ENCODE results near the gene ANKRD37. TPM values are rescaled to one million over a fixed set of nuclear protein-coding genes. Genes with fewer than 3 reads are reported as not detected.

ANKRD37 gene
- total RNA-seq (2022; extraction: Qiagen RNA extraction) = 2.2 to 4.2 TPM (median 3.2 TPM) in 5 replicates

GRCh38 chr4:185396724-185397385 is at the start of gene ANKRD37:
ANKRD37 (plus strand) TSS chr4:185396841; CDS start chr4:185396924, 83 bp downstream.

DNA sequence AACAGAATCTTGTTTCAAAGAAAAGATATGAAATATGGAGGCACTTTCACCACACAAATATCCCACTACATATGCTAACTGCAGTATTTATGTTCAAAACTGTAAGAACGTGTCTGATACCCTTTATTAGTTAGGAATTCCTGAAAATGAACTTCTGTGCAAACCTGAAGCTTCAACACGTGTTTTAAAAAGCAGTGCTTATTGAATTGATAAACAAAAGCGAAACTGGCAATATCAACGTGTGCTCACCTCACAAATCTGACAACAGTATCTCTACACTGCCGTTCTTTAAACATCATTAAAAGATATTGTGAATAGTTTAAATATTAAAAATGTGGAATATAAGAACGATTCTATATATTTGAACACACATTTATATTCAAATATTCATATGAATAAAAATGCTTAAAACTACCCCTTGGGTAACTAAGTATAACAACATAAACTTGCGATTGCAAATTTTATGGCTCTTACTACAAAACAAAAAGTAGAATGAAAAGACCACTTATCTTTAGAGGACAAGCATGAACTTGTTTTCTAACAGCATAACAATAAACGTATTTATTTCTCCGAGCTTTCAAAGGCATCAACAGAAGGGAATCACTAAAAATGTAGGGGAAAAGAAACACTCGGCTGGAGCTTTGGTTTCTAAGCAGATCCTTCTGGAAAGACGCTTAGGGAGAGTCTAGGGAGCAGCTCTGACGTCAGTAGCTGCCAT is 1.2 kb upstream of the ANKRD37 start, which contains the start of gene LRP2BP:
TSS of gene LRP2BP (minus strand) at position 687 of the 718 bp plus-strand sequence. CDS start 17,738 bp downstream, outside the sequence.

GRCh38 chr4:185425647-185426352 is 29.2 kb downstream of the ANKRD37 start, which contains the start of gene UFSP2:
UFSP2 (minus strand) TSS chr4:185425964; CDS start chr4:185425868, 96 bp downstream.

Other genes starting within 250 kb of the ANKRD37 start
- gene CFAP97, start 192.8 kb upstream of the ANKRD37 start, total RNA-seq (2022; extraction: Qiagen RNA extraction) = 8.7 to 12.8 TPM (median 11.0 TPM) in 5 replicates
- gene SNX25, start 187.2 kb upstream of the ANKRD37 start, total RNA-seq (2022; extraction: Qiagen RNA extraction) = 5.6 to 8.3 TPM (median 7.0 TPM) in 5 replicates
- 0.08 to 0.30 TPM (median 0.13 TPM) in 5 replicates for gene LRP2BP, start 917 bp upstream of the ANKRD37 start, total RNA-seq (2022; extraction: Qiagen RNA extraction)
- 11.4 to 14.5 TPM (median 13.6 TPM) in 5 replicates for gene UFSP2, start 29.1 kb downstream of the ANKRD37 start, total RNA-seq (2022; extraction: Qiagen RNA extraction)
- gene CCDC110, start 74.9 kb downstream of the ANKRD37 start, total RNA-seq (2022; extraction: Qiagen RNA extraction) = 0.34 TPM in 1 of 5 replicates, not detected in the others
- gene PDLIM3, start 138.7 kb downstream of the ANKRD37 start, total RNA-seq (2022; extraction: Qiagen RNA extraction) = 0.07 to 0.42 TPM (median 0.22 TPM) in 4 of 5 replicates, not detected in the other

Measured in A549 treated with Mapracorat at 1 μM for 4 hours (cell line).